Heart left ventricle (tissue), 13 donors: ENCODE measurements around the gene GYG1.

Source experiments
- CTCF ChIP-seq, 12 donors: fragments of 200-600 bp; sonication (generic) in 4 of 12; IDR thresholded peaks; one replicate each; pipeline versions ENCODE4 v1.5.0 to v1.8.0; 2018 to 2022; ENCODE audit warnings: antibody characterized with exemption in 12 of 12, mild to moderate bottlenecking in 5 of 12
- POLR2A ChIP-seq, 2 donors: fragments of 450-650 bp; IDR thresholded peaks; one replicate each; pipeline ENCODE4 v1.6.1; 2017; ENCODE audit warnings: antibody characterized with exemption in 2 of 2, mild to moderate bottlenecking in 2 of 2, moderate library complexity in 2 of 2
- donor health status: ischemic (EF 13 %, LVEDD 7.1; RV severe dilation, severe dysfunction).
- donor health status: DM: no; HTN: yes; CAD: no.
- donor health status: DM: no; HTN: no; CAD: no.
- donor health status: ischemic (EF 25% LVEDD 6.9; RV normal size, moderate dysfunction).
- donor health status: ischemic (EF 25% LVEDD 5.7; RV mildly dilated, moderate dysfunction).
- donor health status: ischemic (EF 35%, LVEDD 5.7; RV mildly dilated, moderate dysfunction).
- donor health status: nonischemic (EF 11% LVEDD 7.7; RV severe dilation, severe dysfunction).
- donor health status: DM: yes; HTN: yes; CAD: no.
- donor health status: PGD.
- donor health status: ischemic (EF 29% LVEDD 5.4; RV normal size, mild dysfunction).
- donor health status: nonischemic (EF 23%, LVEDD 6.1; RV moderate dilation, normal function).

- TF ChIP-seq CTCF (IDR thresholded peaks at IDR 0.05) (no peak), POLR2A (IDR thresholded peaks at IDR 0.05) (no peak)
Observed at GRCh38 chr3:148958696-148959095, 32.6 kb upstream of the GYG1 start.
